PC-3 (cell line): ENCODE measurements around the gene SERPING1. TPM values are rescaled to one million over a fixed set of nuclear protein-coding genes. Genes with fewer than 3 reads are reported as not detected.

Experiments used
- ATAC-seq: fragments of 200-7000 bp; cut with Tn5 transposase; 2 replicates; pipeline ENCODE4 v1.9.1; 2020; ENCODE audit warnings: mild to moderate bottlenecking, moderate library complexity
- BruUV-seq: library from RNA; stranded (reverse); fragments of 400-500 nt; replicated peaks from 2 replicates; lab custom pipeline; 2021; lab: Mats Ljungman, UMichigan
- CTCF ChIA-PET: fragments of 300-600 bp; sonication (Branson Sonifier 250); formaldehyde crosslinking; loops from one replicate; lab custom pipeline; 2022; ENCODE audit warnings: antibody characterized with exemption; lab: Charles Lee
- POLR2A ChIA-PET: fragments of 300-600 bp; sonication (Branson Sonifier 250); formaldehyde crosslinking; loops from one replicate; lab custom pipeline; 2022; ENCODE audit warnings: antibody characterized with exemption; ENCODE audit not compliant: unreplicated experiment; lab: Charles Lee
- DNase-seq: peaks from one replicate; pipeline ENCODE4 v3.0.0-alpha.2; 2015
- H2AFZ ChIP-seq: fragments of 300-600 bp; sonication (generic); 2 replicates; pipeline ENCODE4 v1.6.0; 2016; ENCODE audit warnings: antibody characterized with exemption, low read length
- H3F3A ChIP-seq: fragments of 300-600 bp; sonication (generic); one replicate; pipeline ENCODE4 v1.6.0; 2017; ENCODE audit warnings: antibody characterized with exemption, low read length, control low read depth, mild to moderate bottlenecking; ENCODE audit not compliant: unreplicated experiment
- H3K27ac ChIP-seq: fragments of 300-600 bp; sonication (generic); 2 replicates; pipeline ENCODE4 v1.5.1; 2016; ENCODE audit warnings: mild to moderate bottlenecking, low read length
- H3K27me3 ChIP-seq: fragments of 300-600 bp; sonication (generic); 2 replicates; pipeline ENCODE4 v1.6.1; 2016; ENCODE audit warnings: low read length, mixed read lengths
- H3K36me3 ChIP-seq: fragments of 300-600 bp; sonication (generic); 2 replicates; pipeline ENCODE4 v1.6.1; 2016; ENCODE audit warnings: low read depth, mixed run types, low read length, mixed read lengths
- H3K4me1 ChIP-seq: fragments of 300-600 bp; sonication (generic); 2 replicates; pipeline ENCODE4 v1.5.1; 2016; ENCODE audit warnings: low read length; ENCODE audit not compliant: insufficient read depth
- H3K4me2 ChIP-seq: fragments of 300-600 bp; sonication (generic); 2 replicates; pipeline ENCODE4 v1.6.0; 2016; ENCODE audit warnings: low read length
- H3K4me3 ChIP-seq: fragments of 300-600 bp; sonication (generic); 2 replicates; pipeline ENCODE4 v1.5.1; 2016; ENCODE audit warnings: mild to moderate bottlenecking, low read length, mixed read lengths
- H3K79me2 ChIP-seq: fragments of 300-600 bp; sonication (generic); 2 replicates; pipeline ENCODE4 v1.6.1; 2017; ENCODE audit warnings: low read length, mixed read lengths
- H3K9ac ChIP-seq: fragments of 300-600 bp; sonication (generic); 2 replicates; pipeline ENCODE4 v1.6.0; 2016; ENCODE audit warnings: mild to moderate bottlenecking, low read length
- H3K9me2 ChIP-seq: fragments of 300-600 bp; sonication (generic); replicated peaks from 2 replicates; pipeline ENCODE4 v1.6.1; 2016; ENCODE audit warnings: mixed run types, low read length, mixed read lengths
- H3K9me3 ChIP-seq: fragments of 300-600 bp; sonication (generic); 2 replicates; pipeline ENCODE4 v1.6.1; 2016; ENCODE audit warnings: low read length, mixed read lengths
- H4K20me1 ChIP-seq: fragments of 300-600 bp; sonication (generic); 2 replicates; pipeline ENCODE4 v1.6.1; 2016; ENCODE audit warnings: low read length, mixed read lengths
- EZH2 ChIP-seq: fragments of 300-600 bp; sonication (generic); IDR thresholded peaks from one replicate; pipeline ENCODE4 v1.6.1; 2017; ENCODE audit warnings: antibody characterized with exemption, mild to moderate bottlenecking, low read length; ENCODE audit not compliant: unreplicated experiment
- EZH2phosphoT487 ChIP-seq: fragments of 300-600 bp; sonication (generic); IDR thresholded peaks from 2 replicates; pipeline ENCODE4 v1.6.1; 2018; ENCODE audit warnings: mild to moderate bottlenecking, antibody characterized with exemption, low read length, borderline replicate concordance
- intact Hi-C: fragments of 100-400 bp; cut with micrococcal nuclease; formaldehyde crosslinking; loops from 2 replicates; pipeline ENCODE4 v1.9.0; 2023
- total RNA-seq: library from RNA; depleted of rRNA; stranded (reverse); fragments of >200 nt; gene quantifications from 2 replicates; pipeline ENCODE4 v1.2.3, GENCODE V29; 2014
- TF ChIP-seq, protein P1 (sequence below): fragments of 300-600 bp; sonication (generic); conservative IDR thresholded peaks from 2 replicates; pipeline ENCODE4 v1.5.1; 2017; ENCODE audit warnings: antibody characterized with exemption, low read depth, mild to moderate bottlenecking, low read length

SERPING1 gene
- total RNA-seq, 1 experiment from 2014 or later = not detected

DNA sequence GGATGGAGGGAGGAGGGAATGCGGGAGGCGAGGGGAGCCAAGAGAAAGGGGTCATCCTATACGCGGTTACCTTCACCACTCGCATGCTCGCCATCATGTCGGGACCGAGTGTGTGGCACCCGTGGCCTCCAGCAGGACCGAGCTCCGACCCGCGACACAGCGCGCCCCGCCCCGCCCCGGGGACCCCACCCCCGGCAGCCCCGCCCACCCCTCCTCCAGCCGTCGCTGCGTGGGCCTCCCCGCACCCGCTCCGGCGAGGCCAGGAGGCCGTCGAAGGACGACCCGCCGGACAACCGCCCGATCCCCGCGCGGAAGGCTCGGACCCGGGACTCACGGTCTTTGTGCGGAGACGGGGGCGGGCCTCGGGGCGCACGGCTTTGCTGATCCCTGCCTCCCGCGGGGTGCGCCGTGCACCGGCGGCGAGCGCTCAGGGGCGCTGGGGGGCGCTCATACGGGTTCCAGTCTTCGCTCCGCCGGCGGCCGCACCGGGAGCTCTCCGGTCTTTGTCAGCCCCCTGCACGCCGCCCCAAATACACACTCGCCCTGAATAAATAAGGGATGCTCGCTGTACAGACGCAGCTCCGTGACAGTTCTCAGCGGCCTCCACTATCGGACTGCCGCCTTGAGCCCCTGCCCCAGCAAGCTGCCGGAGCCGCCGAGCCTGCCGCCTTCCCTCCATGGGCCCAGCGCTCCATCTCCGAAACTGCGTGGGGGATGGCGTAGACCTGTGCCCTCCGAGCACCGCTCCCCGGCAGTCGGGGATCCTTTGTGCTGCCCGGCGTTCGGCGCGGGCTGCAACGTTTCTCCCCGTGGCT lies 29.8 kb upstream of the SERPING1 start, which contains the start of gene UBE2L6:
Gene UBE2L6 (minus strand): TSS at position 158 of the 815 bp plus-strand sequence. CDS start 61 bp downstream, at position 97.
- Histone ChIP-seq H3K79me2 (no peaks in the 10 kb centered on the region), H3K4me3 (peak within 1 kb of the TSS; percentile 98), H3K27ac (no peak within 1 kb of the TSS), H2AFZ (peak within 1 kb of the TSS; percentile 100), H3K4me1 (peaks cover 20% of the 10 kb centered on the region), H3K9me2 (no peaks in the 10 kb centered on the region), H3K9ac (peak within 1 kb of the TSS; percentile 44), H3K36me3 (no peaks in the 10 kb centered on the region), H4K20me1 (no peaks in the 10 kb centered on the region), H3K27me3 (no peaks in the 10 kb centered on the region), H3K4me2 (peak within 1 kb of the TSS; percentile 100), H3F3A (no peaks in the 10 kb centered on the region), H3K9me3 (no peaks in the 10 kb centered on the region)
- BruUV-seq = TSS peak; percentile 24
- ChIA-PET CTCF (interaction anchor here (0.6 to 1.9 kb wide), 3 partner anchors 73 to 222 kb away, joined by 3 to 23 read pairs (median 10); no protein-coding TSS in a partner anchor), POLR2A (no interaction called here)
- TF ChIP-seq, protein P1, sequence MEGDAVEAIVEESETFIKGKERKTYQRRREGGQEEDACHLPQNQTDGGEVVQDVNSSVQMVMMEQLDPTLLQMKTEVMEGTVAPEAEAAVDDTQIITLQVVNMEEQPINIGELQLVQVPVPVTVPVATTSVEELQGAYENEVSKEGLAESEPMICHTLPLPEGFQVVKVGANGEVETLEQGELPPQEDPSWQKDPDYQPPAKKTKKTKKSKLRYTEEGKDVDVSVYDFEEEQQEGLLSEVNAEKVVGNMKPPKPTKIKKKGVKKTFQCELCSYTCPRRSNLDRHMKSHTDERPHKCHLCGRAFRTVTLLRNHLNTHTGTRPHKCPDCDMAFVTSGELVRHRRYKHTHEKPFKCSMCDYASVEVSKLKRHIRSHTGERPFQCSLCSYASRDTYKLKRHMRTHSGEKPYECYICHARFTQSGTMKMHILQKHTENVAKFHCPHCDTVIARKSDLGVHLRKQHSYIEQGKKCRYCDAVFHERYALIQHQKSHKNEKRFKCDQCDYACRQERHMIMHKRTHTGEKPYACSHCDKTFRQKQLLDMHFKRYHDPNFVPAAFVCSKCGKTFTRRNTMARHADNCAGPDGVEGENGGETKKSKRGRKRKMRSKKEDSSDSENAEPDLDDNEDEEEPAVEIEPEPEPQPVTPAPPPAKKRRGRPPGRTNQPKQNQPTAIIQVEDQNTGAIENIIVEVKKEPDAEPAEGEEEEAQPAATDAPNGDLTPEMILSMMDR = no peak; the same call in 1 of the 2 replicates
- DNase-seq (no peak), ATAC-seq (peak; percentile 81)
- intact Hi-C loops = loop anchor here (1.0 kb wide), 2 partner anchors 36 to 74 kb away; no protein-coding TSS in a partner anchor

DNA sequence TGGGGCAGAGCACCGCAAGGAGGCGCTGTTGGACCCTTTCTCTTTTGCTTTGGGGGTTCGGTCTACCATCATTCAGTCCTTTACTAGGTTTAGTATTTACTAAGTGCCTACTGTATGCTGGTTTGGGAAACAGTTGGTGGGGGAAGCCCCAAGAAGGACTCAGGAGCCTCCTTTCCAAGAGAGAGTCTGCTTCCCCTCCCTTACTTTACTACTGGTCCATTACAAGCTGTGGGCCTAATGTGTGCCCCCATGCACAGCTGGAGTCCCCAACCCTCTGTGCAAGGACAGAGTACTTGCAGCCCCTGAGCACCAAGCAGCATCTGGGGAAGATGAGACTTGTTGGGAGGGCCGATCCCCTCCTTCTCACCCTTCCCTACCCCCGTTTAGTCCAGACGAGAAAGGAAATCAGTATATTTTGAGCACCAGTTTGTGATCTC lies 29.1 kb upstream of the SERPING1 start:
- Histone ChIP-seq H3K4me1 (peaks cover 20% of the 10 kb centered on the region), H3K9me3 (no peaks in the 10 kb centered on the region), H3K79me2 (no peaks in the 10 kb centered on the region), H3K27me3 (no peaks in the 10 kb centered on the region), H3K27ac (no peak overlapping the region), H3F3A (no peaks in the 10 kb centered on the region), H3K4me3 (peak overlapping the region; percentile 98), H3K9ac (peak overlapping the region; percentile 44; the same call in 1 of the 2 replicates), H3K4me2 (peak overlapping the region; percentile 100), H4K20me1 (no peaks in the 10 kb centered on the region), H3K36me3 (no peaks in the 10 kb centered on the region), H3K9me2 (no peaks in the 10 kb centered on the region), H2AFZ (peak overlapping the region; percentile 100)
- POLR2A ChIA-PET = no interaction called here
- ATAC-seq = peak; percentile 7
- BruUV-seq = no TSS peak
- peak; percentile 87 for DNase-seq
- CTCF ChIA-PET = interaction anchor here (0.7 to 1.9 kb wide), 3 partner anchors 15 to 76 kb away, joined by 5 to 23 read pairs (median 10); no protein-coding TSS in a partner anchor
- TF ChIP-seq EZH2 (no peak), EZH2phosphoT487 (no peak)
- TF ChIP-seq, protein P1 = peak; percentile 98; the same call in 1 of the 2 replicates
- intact Hi-C loops = loop anchor here (1.0 kb wide), 2 partner anchors 37 to 73 kb away; no protein-coding TSS in a partner anchor

DNA sequence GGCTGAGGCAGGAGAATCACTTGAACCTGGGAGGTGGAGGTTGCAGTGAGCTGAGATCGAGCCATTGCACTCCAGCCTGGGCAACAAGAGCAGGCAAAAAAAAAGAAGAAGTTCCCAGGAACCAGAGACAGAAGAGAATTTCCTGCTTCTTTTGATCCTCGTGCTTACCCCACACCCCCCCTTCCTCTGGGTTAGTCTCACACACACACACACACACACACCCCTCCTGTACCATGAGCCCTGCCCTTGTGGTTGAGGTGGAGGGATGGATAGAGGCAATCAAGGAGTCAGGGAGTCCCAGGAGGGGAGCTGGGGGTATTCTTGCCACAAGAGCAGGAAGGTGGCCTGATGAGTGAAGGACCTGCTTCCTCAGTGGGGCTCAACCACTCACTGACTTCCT lies 25.9 kb upstream of the SERPING1 start:
- no peaks in the 10 kb centered on the region for H3F3A ChIP-seq
- no peak overlapping the region for H3K9ac ChIP-seq
- no peaks in the 10 kb centered on the region for H3K9me3 ChIP-seq
- DNase-seq (no peak), ATAC-seq (no peak)
- CTCF ChIA-PET = no interaction called here
- peaks cover 12% of the 10 kb centered on the region for H3K4me1 ChIP-seq
- no peaks in the 10 kb centered on the region for H3K79me2 ChIP-seq
- H2AFZ ChIP-seq = no peak overlapping the region
- no peaks in the 10 kb centered on the region for H3K36me3 ChIP-seq
- BruUV-seq = no TSS peak
- no peaks in the 10 kb centered on the region for H4K20me1 ChIP-seq
- no peak for TF ChIP-seq EZH2
- TF ChIP-seq, protein P1 = no peak
- no peak for TF ChIP-seq EZH2phosphoT487
- H3K9me2 ChIP-seq = no peaks in the 10 kb centered on the region
- intact Hi-C loops = no loop called here
- POLR2A ChIA-PET = no interaction called here
- H3K27ac ChIP-seq = no peak overlapping the region
- peaks cover 2% of the 10 kb centered on the region; the same call in 1 of the 2 replicates for H3K27me3 ChIP-seq
- H3K4me3 ChIP-seq = no peak overlapping the region
- no peak overlapping the region for H3K4me2 ChIP-seq
